PC-9 (cell line): Measurements from ENCODE around the gene DPF1.

Source experiments
- EZH2 ChIP-seq: fragments of 200-600 bp; sonication (generic); IDR thresholded peaks from 2 replicates; pipeline ENCODE4 v1.8.0; 2017; ENCODE audit warnings: antibody characterized with exemption, low read depth
- TF ChIP-seq, protein P1 (sequence below): fragments of 200-600 bp; sonication (generic); conservative IDR thresholded peaks from 2 replicates; pipeline ENCODE4 v1.6.1; 2017; ENCODE audit warnings: mixed run types, antibody characterized with exemption, mild to moderate bottlenecking, moderate library complexity

DNA sequence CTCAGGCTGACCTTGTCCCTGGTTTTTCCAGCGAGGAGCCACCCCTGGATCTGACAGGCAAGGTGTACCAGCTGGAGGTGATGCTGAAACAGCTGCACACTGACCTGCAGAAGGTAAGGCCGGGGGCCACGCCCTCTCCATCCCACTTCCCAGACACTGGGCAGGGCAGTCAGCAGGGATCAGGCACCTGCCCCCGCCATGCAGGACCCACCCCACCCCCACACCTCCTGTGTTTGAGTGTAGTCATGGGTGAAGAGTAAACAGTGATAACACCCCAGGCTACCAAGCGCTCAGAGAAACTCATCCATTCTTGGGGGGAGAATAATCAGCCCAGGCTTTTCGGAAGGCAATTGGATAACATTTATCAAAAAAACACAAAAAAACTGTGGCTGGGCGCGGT lies 19.9 kb downstream of the DPF1 start:
- TF ChIP-seq, protein P1, sequence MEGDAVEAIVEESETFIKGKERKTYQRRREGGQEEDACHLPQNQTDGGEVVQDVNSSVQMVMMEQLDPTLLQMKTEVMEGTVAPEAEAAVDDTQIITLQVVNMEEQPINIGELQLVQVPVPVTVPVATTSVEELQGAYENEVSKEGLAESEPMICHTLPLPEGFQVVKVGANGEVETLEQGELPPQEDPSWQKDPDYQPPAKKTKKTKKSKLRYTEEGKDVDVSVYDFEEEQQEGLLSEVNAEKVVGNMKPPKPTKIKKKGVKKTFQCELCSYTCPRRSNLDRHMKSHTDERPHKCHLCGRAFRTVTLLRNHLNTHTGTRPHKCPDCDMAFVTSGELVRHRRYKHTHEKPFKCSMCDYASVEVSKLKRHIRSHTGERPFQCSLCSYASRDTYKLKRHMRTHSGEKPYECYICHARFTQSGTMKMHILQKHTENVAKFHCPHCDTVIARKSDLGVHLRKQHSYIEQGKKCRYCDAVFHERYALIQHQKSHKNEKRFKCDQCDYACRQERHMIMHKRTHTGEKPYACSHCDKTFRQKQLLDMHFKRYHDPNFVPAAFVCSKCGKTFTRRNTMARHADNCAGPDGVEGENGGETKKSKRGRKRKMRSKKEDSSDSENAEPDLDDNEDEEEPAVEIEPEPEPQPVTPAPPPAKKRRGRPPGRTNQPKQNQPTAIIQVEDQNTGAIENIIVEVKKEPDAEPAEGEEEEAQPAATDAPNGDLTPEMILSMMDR: no peak
- no peak for TF ChIP-seq EZH2
